SK-N-SH treated with all-trans-retinoic acid at 6 μM for 48 hours (cell line): ENCODE measurements around the gene SH3RF2.

Source experiments
- ATAC-seq: fragments of 200-7000 bp; cut with Tn5 transposase; 3 replicates; pipeline ENCODE4 v1.9.1; 2020; ENCODE audit warnings: mild to moderate bottlenecking, moderate library complexity
- ARNTL ChIP-seq: fragments of 450-650 bp; formaldehyde crosslinking; IDR thresholded peaks from 2 replicates; pipeline ENCODE4 v1.5.0; 2020; ENCODE audit warnings: low read depth, mild to moderate bottlenecking, moderate library complexity, borderline replicate concordance
- BACH2 ChIP-seq: fragments of 250-450 bp; sonication (Bioruptor Pico); IDR thresholded peaks from 2 replicates; pipeline ENCODE4 v1.9.0; 2021; ENCODE audit warnings: mild to moderate bottlenecking, borderline replicate concordance
- CREB5 ChIP-seq: fragments of 250-450 bp; sonication (Bioruptor Pico); IDR thresholded peaks from 2 replicates; pipeline ENCODE4 v1.5.1; 2020; ENCODE audit warnings: low read depth, mild to moderate bottlenecking, moderate library complexity
- CSRNP3 ChIP-seq: fragments of 250-450 bp; sonication (Bioruptor Pico); IDR thresholded peaks from 2 replicates; pipeline ENCODE4 v1.5.1; 2021; ENCODE audit warnings: mild to moderate bottlenecking, moderate library complexity
- ESRRG ChIP-seq: fragments of 250-450 bp; sonication (Bioruptor Pico); IDR thresholded peaks from 2 replicates; pipeline ENCODE4 v1.6.1; 2021; ENCODE audit warnings: mild to moderate bottlenecking
- ISL1 ChIP-seq: fragments of 250-450 bp; sonication (Bioruptor Pico); IDR thresholded peaks from 2 replicates; pipeline ENCODE4 v2.1.2; 2022; ENCODE audit warnings: mild to moderate bottlenecking, moderate library complexity
- OSR1 ChIP-seq: fragments of 250-450 bp; sonication (Bioruptor Pico); IDR thresholded peaks from 2 replicates; pipeline ENCODE4 v1.8.0; 2022; ENCODE audit warnings: moderate library complexity, mild to moderate bottlenecking, inconsistent platforms
- PATZ1 ChIP-seq: fragments of 250-450 bp; sonication (Bioruptor Pico); IDR thresholded peaks from 2 replicates; pipeline ENCODE4 v1.8.0; 2020; ENCODE audit warnings: mild to moderate bottlenecking, moderate library complexity, borderline replicate concordance
- POU6F1 ChIP-seq: fragments of 250-450 bp; sonication (Bioruptor Pico); IDR thresholded peaks from 2 replicates; pipeline ENCODE4 v1.8.0; 2021; ENCODE audit warnings: low read depth, mild to moderate bottlenecking, moderate library complexity, borderline replicate concordance
- PPARA ChIP-seq: fragments of 250-450 bp; sonication (Bioruptor Pico); IDR thresholded peaks from 2 replicates; pipeline ENCODE4 v1.5.0; 2020; ENCODE audit warnings: mild to moderate bottlenecking, borderline replicate concordance
- SNAI2 ChIP-seq: fragments of 250-450 bp; sonication (Bioruptor Pico); IDR thresholded peaks from 2 replicates; pipeline ENCODE4 v1.5.0; 2020; ENCODE audit warnings: mild to moderate bottlenecking, moderate library complexity
- TCF4 ChIP-seq: fragments of 250-450 bp; sonication (Bioruptor Pico); IDR thresholded peaks from 2 replicates; pipeline ENCODE4 v1.8.0; 2021; ENCODE audit warnings: mild to moderate bottlenecking, moderate library complexity, borderline replicate concordance
- TSHZ2 ChIP-seq: fragments of 250-450 bp; sonication (Bioruptor Pico); IDR thresholded peaks from 2 replicates; pipeline ENCODE4 v1.5.0; 2020; ENCODE audit warnings: mild to moderate bottlenecking, moderate library complexity
- ZC3H10 ChIP-seq: fragments of 250-450 bp; sonication (Bioruptor Pico); IDR thresholded peaks from 2 replicates; pipeline ENCODE4 v1.5.1; 2021; ENCODE audit warnings: mild to moderate bottlenecking, moderate library complexity
- ZFP3 ChIP-seq: fragments of 250-450 bp; sonication (Bioruptor Pico); IDR thresholded peaks from 2 replicates; pipeline ENCODE4 v1.5.0; 2020; ENCODE audit warnings: mild to moderate bottlenecking, moderate library complexity
- ZFP30 ChIP-seq: fragments of 450-650 bp; formaldehyde crosslinking; IDR thresholded peaks from 2 replicates; pipeline ENCODE4 v1.5.0; 2022; ENCODE audit warnings: mild to moderate bottlenecking, moderate library complexity
- ZNF565 ChIP-seq: fragments of 450-650 bp; formaldehyde crosslinking; conservative IDR thresholded peaks from 2 replicates; pipeline ENCODE4 v1.5.0; 2020; ENCODE audit warnings: low read depth, mild to moderate bottlenecking, moderate library complexity
- ZNF70 ChIP-seq: fragments of 450-650 bp; formaldehyde crosslinking; IDR thresholded peaks from 2 replicates; pipeline ENCODE4 v1.5.0; 2020; ENCODE audit warnings: mild to moderate bottlenecking, moderate library complexity

The SH3RF2 gene

GRCh38 chr5:146084376-146084775 lies 148.0 kb downstream of the SH3RF2 start:
- TF ChIP-seq CSRNP3 (CRISPR knock-in tag) (no peak), ZC3H10 (CRISPR knock-in tag) (no peak), TSHZ2 (no peak)
- no peak for ATAC-seq

GRCh38 chr5:146088098-146088497 lies 151.7 kb downstream of the SH3RF2 start:
- no peak for TF ChIP-seq ZNF70 (CRISPR knock-in tag)
- TF ChIP-seq CREB5 (CRISPR knock-in tag), result no peak
- TF ChIP-seq ZNF565 (CRISPR knock-in tag), result no peak
- TF ChIP-seq ESRRG (CRISPR knock-in tag), result no peak
- no peak for TF ChIP-seq ZC3H10 (CRISPR knock-in tag)
- TF ChIP-seq BACH2 (CRISPR knock-in tag), result no peak
- TF ChIP-seq PATZ1 (CRISPR knock-in tag), result no peak
- no peak for TF ChIP-seq OSR1 (CRISPR knock-in tag)
- TF ChIP-seq PPARA (CRISPR knock-in tag), result no peak
- no peak for ATAC-seq

- no peak for ATAC-seq
- TF ChIP-seq ZFP30 (CRISPR knock-in tag), result no peak
- TF ChIP-seq ZNF565 (CRISPR knock-in tag), result no peak
- TF ChIP-seq CREB5 (CRISPR knock-in tag), result no peak
- TF ChIP-seq POU6F1 (CRISPR knock-in tag), result no peak
Measured at GRCh38 chr5:146089287-146089686, 152.9 kb downstream of the SH3RF2 start.

- no peak for ATAC-seq
- no peak for TF ChIP-seq OSR1 (CRISPR knock-in tag)
- no peak for TF ChIP-seq ZNF565 (CRISPR knock-in tag)
- no peak for TF ChIP-seq PPARA (CRISPR knock-in tag)
- TF ChIP-seq CSRNP3 (CRISPR knock-in tag), result no peak
- TF ChIP-seq ARNTL (CRISPR knock-in tag), result no peak
- TF ChIP-seq ISL1 (CRISPR knock-in tag), result no peak
- no peak for TF ChIP-seq ZFP3
- no peak for TF ChIP-seq SNAI2 (CRISPR knock-in tag)
- TF ChIP-seq ZFP30 (CRISPR knock-in tag), result no peak
- TF ChIP-seq TCF4, result no peak
- no peak for TF ChIP-seq POU6F1 (CRISPR knock-in tag)
- no peak for TF ChIP-seq PATZ1 (CRISPR knock-in tag)
Measured at GRCh38 chr5:146091881-146092280, 155.5 kb downstream of the SH3RF2 start.
